Hematopoietic multipotent progenitor cell treated with erythropoietin and hydrocortisone succinate and interleukin-3 and kit ligand, for 4 days (in vitro differentiated cells): ENCODE measurements around the gene CTBP1.

Experiments
- DNase-seq: peaks from one replicate; pipeline ENCODE4 v3.0.0-alpha.2; 2015

Gene CTBP1

GRCh38 chr4:1208970-1209704 lies 39.8 kb downstream of the CTBP1 start:
- DNase-seq, result peak; percentile 67

GRCh38 chr4:1208266-1208961 lies 40.5 kb downstream of the CTBP1 start:
- DNase-seq, result no peak

- no peak for DNase-seq
Measured at GRCh38 chr4:1207603-1208265, 41.2 kb downstream of the CTBP1 start.

- no peak for DNase-seq
Measured at GRCh38 chr4:1207157-1207470, 41.8 kb downstream of the CTBP1 start.

GRCh38 chr4:1206299-1207156 lies 42.4 kb downstream of the CTBP1 start:
- DNase-seq, result no peak

- DNase-seq, result no peak
Measured at GRCh38 chr4:1205586-1206298, 43.2 kb downstream of the CTBP1 start.

GRCh38 chr4:1204828-1205585 lies 43.9 kb downstream of the CTBP1 start:
- no peak for DNase-seq

GRCh38 chr4:1204286-1204827 lies 44.6 kb downstream of the CTBP1 start:
- no peak for DNase-seq

GRCh38 chr4:1203026-1203616 lies 45.8 kb downstream of the CTBP1 start:
- DNase-seq, result no peak

- no peak for DNase-seq
Measured at GRCh38 chr4:1202526-1203011, 46.4 kb downstream of the CTBP1 start.

GRCh38 chr4:1201851-1202525 lies 46.9 kb downstream of the CTBP1 start:
- peak; percentile 89 for DNase-seq

GRCh38 chr4:1200425-1201035 lies 48.4 kb downstream of the CTBP1 start:
- DNase-seq, result peak; percentile 53

GRCh38 chr4:1199556-1200331 lies 49.2 kb downstream of the CTBP1 start:
- DNase-seq, result no peak

GRCh38 chr4:1198098-1198844 lies 50.7 kb downstream of the CTBP1 start:
- no peak for DNase-seq

- DNase-seq, result no peak
Measured at GRCh38 chr4:1196421-1197183, 52.3 kb downstream of the CTBP1 start.

- DNase-seq, result no peak
Measured at GRCh38 chr4:1195891-1196401, 53.0 kb downstream of the CTBP1 start.

GRCh38 chr4:1195109-1195671 lies 53.7 kb downstream of the CTBP1 start:
- no peak for DNase-seq
